Measurements from ENCODE around the gene TSPAN15.

Gene TSPAN15

GRCh38 chr10:69553328-69553727 is 102.1 kb downstream of the TSPAN15 start:
- DNase-seq (ENCODE audit: low spot score) = no peak

GRCh38 chr10:69554611-69555010 is 103.3 kb downstream of the TSPAN15 start:
- DNase-seq (ENCODE audit: low spot score) = no peak

All from hematopoietic multipotent progenitor cell treated with erythropoietin and hydrocortisone succinate and interleukin-3 and kit ligand, for 15 days (in vitro differentiated cells).